ENCODE measurements around the gene LPA.
"Not testable (repeated sequence)": the region's sequence is repeated elsewhere in the genome, so short reads cannot be mapped to it uniquely, and the experiment has no call there.

DNA sequence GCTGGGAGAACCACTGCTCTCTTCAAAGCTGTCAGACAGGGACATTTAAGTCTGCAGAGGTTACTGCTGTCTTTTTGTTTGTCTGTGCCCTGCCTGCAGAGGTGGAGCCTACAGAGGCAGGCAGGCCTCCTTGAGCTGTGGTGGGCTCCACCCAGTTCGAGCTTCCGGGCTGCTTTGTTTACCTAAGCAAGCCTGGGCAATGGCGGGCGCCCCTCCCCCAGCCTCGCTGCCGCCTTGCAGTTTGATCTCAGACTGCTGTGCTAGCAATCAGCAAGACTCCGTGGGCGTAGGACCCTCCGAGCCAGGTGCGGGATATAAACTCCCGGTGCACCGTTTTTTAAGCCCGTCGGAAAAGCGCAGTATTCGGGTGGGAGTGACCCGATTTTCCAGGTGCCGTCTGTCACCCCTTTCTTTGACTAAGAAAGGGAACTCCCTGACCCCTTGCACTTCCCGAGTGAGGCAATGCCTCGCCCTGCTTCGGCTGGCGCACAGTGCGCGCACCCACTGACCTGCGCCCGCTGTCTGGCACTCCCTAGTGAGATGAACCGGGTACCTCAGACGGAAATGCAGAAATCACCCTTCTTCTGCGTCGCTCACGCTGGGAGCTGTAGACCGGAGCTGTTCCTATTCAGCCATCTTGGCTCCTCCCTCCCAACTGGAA is 21.2 kb upstream of the LPA start:
- TF ChIP-seq, protein P1, sequence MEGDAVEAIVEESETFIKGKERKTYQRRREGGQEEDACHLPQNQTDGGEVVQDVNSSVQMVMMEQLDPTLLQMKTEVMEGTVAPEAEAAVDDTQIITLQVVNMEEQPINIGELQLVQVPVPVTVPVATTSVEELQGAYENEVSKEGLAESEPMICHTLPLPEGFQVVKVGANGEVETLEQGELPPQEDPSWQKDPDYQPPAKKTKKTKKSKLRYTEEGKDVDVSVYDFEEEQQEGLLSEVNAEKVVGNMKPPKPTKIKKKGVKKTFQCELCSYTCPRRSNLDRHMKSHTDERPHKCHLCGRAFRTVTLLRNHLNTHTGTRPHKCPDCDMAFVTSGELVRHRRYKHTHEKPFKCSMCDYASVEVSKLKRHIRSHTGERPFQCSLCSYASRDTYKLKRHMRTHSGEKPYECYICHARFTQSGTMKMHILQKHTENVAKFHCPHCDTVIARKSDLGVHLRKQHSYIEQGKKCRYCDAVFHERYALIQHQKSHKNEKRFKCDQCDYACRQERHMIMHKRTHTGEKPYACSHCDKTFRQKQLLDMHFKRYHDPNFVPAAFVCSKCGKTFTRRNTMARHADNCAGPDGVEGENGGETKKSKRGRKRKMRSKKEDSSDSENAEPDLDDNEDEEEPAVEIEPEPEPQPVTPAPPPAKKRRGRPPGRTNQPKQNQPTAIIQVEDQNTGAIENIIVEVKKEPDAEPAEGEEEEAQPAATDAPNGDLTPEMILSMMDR (IDR thresholded peaks at IDR 0.05; ENCODE audit: insufficient read depth, low read length, poor library complexity, severe bottlenecking), result not testable (repeated sequence)
- TF ChIP-seq EZH2phosphoT487 (conservative IDR thresholded peaks at IDR 0.05; ENCODE audit: low read length), result not testable (repeated sequence)

Measured in SU-DHL-6 (cell line).